Fibroblast of villous mesenchyme (primary cell): Measurements from ENCODE around the gene LIPN. TPM values are rescaled to one million over a fixed set of nuclear protein-coding genes. Genes with fewer than 3 reads are reported as not detected.
"Not testable (repeated sequence)": the region's sequence is repeated elsewhere in the genome, so short reads cannot be mapped to it uniquely, and the experiment has no call there.

ENCODE experiments used
- DNase-seq: peaks from one replicate; pipeline ENCODE4 v3.0.0-alpha.2; 2010; ENCODE audit warnings: low read depth
- H3K4me3 ChIP-seq: 2 replicates; pipeline ENCODE4 v1.5.1; 2011; ENCODE audit warnings: low read depth, mild to moderate bottlenecking, low read length
- CTCF ChIP-seq: IDR thresholded peaks from 2 replicates; pipeline ENCODE4 v1.5.1; 2012; ENCODE audit warnings: low read depth, mild to moderate bottlenecking, low read length; ENCODE audit not compliant: insufficient read depth
- total RNA-seq: library from RNA; depleted of rRNA; stranded (reverse); fragments of >200 nt; gene quantifications from 2 replicates; pipeline ENCODE4 v1.2.3, GENCODE V29; 2012

The LIPN gene
- total RNA-seq, 1 donor, result not detected

- no peak for DNase-seq
Measured at GRCh38 chr10:88731296-88731695, 28.5 kb upstream of the LIPN start.

DNA sequence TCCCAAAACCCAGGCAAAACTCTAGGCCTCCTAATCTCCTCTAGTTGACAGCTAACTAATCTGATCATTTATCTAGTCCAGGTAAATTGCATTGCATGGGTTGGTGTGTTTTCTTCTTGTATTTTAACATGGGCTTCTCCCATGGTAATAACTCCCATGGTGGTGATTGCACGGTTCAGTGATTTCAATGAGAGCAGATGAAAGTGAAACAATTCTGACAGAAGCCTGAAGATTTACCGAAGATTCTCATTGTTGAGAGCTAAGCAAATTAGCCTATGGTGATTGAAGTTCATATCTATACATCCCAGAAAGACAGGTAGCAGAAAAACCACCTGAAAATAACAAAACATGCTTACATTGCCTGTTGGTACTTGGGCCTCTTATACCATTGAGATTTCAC, 26.6 kb upstream of the LIPN start:
- no peak for DNase-seq
- TF ChIP-seq CTCF, result no peak

More at GRCh38 chr10:88731296-88731695, 28.5 kb upstream of the LIPN start:
- TF ChIP-seq CTCF, result no peak
- H3K4me3 ChIP-seq, result no peak overlapping the region

DNA sequence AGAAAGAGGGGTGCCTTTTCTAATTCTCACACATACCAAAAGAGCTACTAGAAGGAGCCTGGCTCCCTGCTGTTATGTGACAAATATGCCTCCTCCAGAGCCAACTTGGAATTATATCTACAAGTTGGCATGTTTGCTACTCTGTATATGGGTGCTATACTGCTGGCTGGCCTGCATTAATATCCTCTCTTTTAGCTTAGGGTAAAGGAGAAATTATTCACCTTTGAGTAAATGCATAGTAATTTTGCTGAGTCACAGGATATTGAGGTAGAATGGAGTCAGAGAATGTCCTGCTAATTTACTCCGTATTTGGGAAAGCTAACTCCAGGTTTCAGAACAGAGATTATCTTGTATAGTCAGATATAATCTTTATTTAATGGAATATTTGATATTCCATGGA, 24.2 kb upstream of the LIPN start:
- H3K4me3 ChIP-seq, result no peak overlapping the region
- no peak for DNase-seq
- TF ChIP-seq CTCF, result no peak

More for the DNA sequence above, 26.6 kb upstream of the LIPN start:
- H3K4me3 ChIP-seq, result no peak overlapping the region

GRCh38 chr10:88741921-88742320, 17.9 kb upstream of the LIPN start:
- not testable (repeated sequence) for H3K4me3 ChIP-seq, DNase-seq

- TF ChIP-seq CTCF, result no peak
- DNase-seq, result no peak
- H3K4me3 ChIP-seq, result no peak overlapping the region
Measured at GRCh38 chr10:88742448-88742847, 17.4 kb upstream of the LIPN start.

- no peak overlapping the region for H3K4me3 ChIP-seq
- DNase-seq, result no peak
- no peak for TF ChIP-seq CTCF
Measured at GRCh38 chr10:88744002-88744401, 15.8 kb upstream of the LIPN start.

DNA sequence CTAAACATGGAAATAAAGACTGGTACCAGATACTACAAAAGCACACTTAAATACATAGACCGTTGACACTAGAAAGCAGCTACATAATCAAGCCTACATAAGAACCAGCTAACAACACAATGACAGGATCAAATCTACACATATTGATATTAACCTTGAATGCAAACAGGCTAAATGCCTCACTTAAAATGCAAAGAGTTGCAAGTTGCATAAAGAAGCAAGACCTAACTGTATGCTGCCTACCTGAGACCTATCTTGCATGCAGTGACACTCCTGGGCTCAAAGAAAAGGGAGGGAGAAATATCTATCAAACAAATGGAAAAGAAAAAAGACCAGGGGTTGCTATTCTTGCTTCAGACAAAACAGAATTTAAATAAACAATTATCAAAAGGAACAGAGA, 14.2 kb upstream of the LIPN start:
- no peak for TF ChIP-seq CTCF
- no peak for DNase-seq
- H3K4me3 ChIP-seq, result no peak overlapping the region
